MM.1S (cell line): Measurements from ENCODE around the gene HSD17B3.

Experiments
- DNase-seq: peaks from one replicate; pipeline ENCODE4 v3.0.0-alpha.2; 2015
- H2AFZ ChIP-seq: fragments of 300-600 bp; sonication (generic); 2 replicates; pipeline ENCODE4 v1.6.0; 2016; ENCODE audit warnings: antibody characterized with exemption, low read length
- H3F3A ChIP-seq: fragments of 300-600 bp; sonication (generic); 2 replicates; pipeline ENCODE4 v1.6.1; 2016; ENCODE audit warnings: mild to moderate bottlenecking, antibody characterized with exemption, low read length, moderate library complexity, mixed read lengths; ENCODE audit not compliant: insufficient read depth
- H3K27ac ChIP-seq: fragments of 300-600 bp; sonication (generic); 2 replicates; pipeline ENCODE4 v1.5.1; 2016; ENCODE audit warnings: mild to moderate bottlenecking, low read length
- H3K27me3 ChIP-seq: fragments of 300-600 bp; sonication (generic); replicated peaks from 2 replicates; pipeline ENCODE4 v1.6.0; 2016; ENCODE audit warnings: low read length; ENCODE audit not compliant: insufficient read depth
- H3K36me3 ChIP-seq: fragments of 300-600 bp; sonication (generic); replicated peaks from 2 replicates; pipeline ENCODE4 v1.6.1; 2016; ENCODE audit warnings: mild to moderate bottlenecking, low read length, mixed read lengths; ENCODE audit not compliant: insufficient read depth
- H3K4me1 ChIP-seq: fragments of 300-600 bp; sonication (generic); 2 replicates; pipeline ENCODE4 v1.6.1; 2016; ENCODE audit warnings: low read length, mixed read lengths
- H3K4me2 ChIP-seq: fragments of 300-600 bp; sonication (generic); 2 replicates; pipeline ENCODE4 v1.6.0; 2016; ENCODE audit warnings: low read depth, low read length
- H3K4me3 ChIP-seq: fragments of 300-600 bp; sonication (generic); 2 replicates; pipeline ENCODE4 v1.5.1; 2016; ENCODE audit warnings: low read length, mixed read lengths
- H3K79me2 ChIP-seq: fragments of 300-600 bp; sonication (generic); 2 replicates; pipeline ENCODE4 v1.6.1; 2016; ENCODE audit warnings: mixed run types, low read length, mixed read lengths
- H3K9ac ChIP-seq: fragments of 300-600 bp; sonication (generic); 2 replicates; pipeline ENCODE4 v1.6.1; 2016; ENCODE audit warnings: low read length, mixed read lengths
- H3K9me2 ChIP-seq: fragments of 300-600 bp; sonication (generic); replicated peaks from 2 replicates; pipeline ENCODE4 v1.6.1; 2016; ENCODE audit warnings: mild to moderate bottlenecking, low read length, mixed read lengths; ENCODE audit not compliant: insufficient read depth
- H3K9me3 ChIP-seq: fragments of 300-600 bp; sonication (generic); replicated peaks from 2 replicates; pipeline ENCODE4 v1.6.1; 2016; ENCODE audit warnings: mild to moderate bottlenecking, low read length, mixed read lengths; ENCODE audit not compliant: insufficient read depth
- H4K20me1 ChIP-seq: fragments of 300-600 bp; sonication (generic); 2 replicates; pipeline ENCODE4 v1.6.1; 2016; ENCODE audit warnings: mild to moderate bottlenecking, low read length, moderate library complexity, mixed read lengths; ENCODE audit not compliant: insufficient read depth
- CTCF ChIP-seq: fragments of 300-600 bp; sonication (generic); IDR thresholded peaks from 2 replicates; pipeline ENCODE4 v1.5.1; 2016; ENCODE audit warnings: antibody characterized with exemption, low read length, mixed read lengths
- EZH2 ChIP-seq: fragments of 300-600 bp; sonication (generic); optimal IDR thresholded peaks from 2 replicates; pipeline ENCODE3; 2017; ENCODE audit warnings: low read depth, mild to moderate bottlenecking, antibody characterized with exemption, low read length, mixed read lengths
- EZH2phosphoT487 ChIP-seq: fragments of 300-600 bp; sonication (generic); IDR thresholded peaks from 2 replicates; pipeline ENCODE4 v1.6.1; 2018; ENCODE audit warnings: antibody characterized with exemption, low read length

HSD17B3 gene

GRCh38 chr9:96219900-96220257 lies 82.1 kb downstream of the HSD17B3 start:
- Histone ChIP-seq H3K79me2 (no peaks in the 10 kb centered on the region), H3K4me1 (no peaks in the 10 kb centered on the region), H4K20me1 (no peaks in the 10 kb centered on the region), H3K27ac (no peak overlapping the region), H3K27me3 (no peaks in the 10 kb centered on the region), H3K9me2 (no peaks in the 10 kb centered on the region), H3K36me3 (no peaks in the 10 kb centered on the region), H3K9me3 (no peaks in the 10 kb centered on the region), H3K4me2 (no peak overlapping the region), H3F3A (no peaks in the 10 kb centered on the region), H3K4me3 (no peak overlapping the region), H3K9ac (no peak overlapping the region), H2AFZ (no peak overlapping the region)
- TF ChIP-seq EZH2phosphoT487 (no peak), CTCF (no peak), EZH2 (no peak)
- no peak for DNase-seq

GRCh38 chr9:96219026-96219899 lies 82.7 kb downstream of the HSD17B3 start:
- no peaks in the 10 kb centered on the region for H3K9me2 ChIP-seq
- TF ChIP-seq EZH2phosphoT487 (no peak), CTCF (peak; percentile 41)
- no peaks in the 10 kb centered on the region for H3K79me2 ChIP-seq
- DNase-seq = no peak
- no peak overlapping the region for H3K27ac ChIP-seq
- no peaks in the 10 kb centered on the region for H3K36me3 ChIP-seq
- no peaks in the 10 kb centered on the region for H3K9me3 ChIP-seq
- no peak overlapping the region for H3K9ac ChIP-seq
- no peaks in the 10 kb centered on the region for H3K4me1 ChIP-seq
- H3K4me2 ChIP-seq = no peak overlapping the region
- H2AFZ ChIP-seq = no peak overlapping the region
- H3K4me3 ChIP-seq = no peak overlapping the region
- no peaks in the 10 kb centered on the region for H3K27me3 ChIP-seq
- no peaks in the 10 kb centered on the region for H3F3A ChIP-seq
- H4K20me1 ChIP-seq = no peaks in the 10 kb centered on the region

DNA sequence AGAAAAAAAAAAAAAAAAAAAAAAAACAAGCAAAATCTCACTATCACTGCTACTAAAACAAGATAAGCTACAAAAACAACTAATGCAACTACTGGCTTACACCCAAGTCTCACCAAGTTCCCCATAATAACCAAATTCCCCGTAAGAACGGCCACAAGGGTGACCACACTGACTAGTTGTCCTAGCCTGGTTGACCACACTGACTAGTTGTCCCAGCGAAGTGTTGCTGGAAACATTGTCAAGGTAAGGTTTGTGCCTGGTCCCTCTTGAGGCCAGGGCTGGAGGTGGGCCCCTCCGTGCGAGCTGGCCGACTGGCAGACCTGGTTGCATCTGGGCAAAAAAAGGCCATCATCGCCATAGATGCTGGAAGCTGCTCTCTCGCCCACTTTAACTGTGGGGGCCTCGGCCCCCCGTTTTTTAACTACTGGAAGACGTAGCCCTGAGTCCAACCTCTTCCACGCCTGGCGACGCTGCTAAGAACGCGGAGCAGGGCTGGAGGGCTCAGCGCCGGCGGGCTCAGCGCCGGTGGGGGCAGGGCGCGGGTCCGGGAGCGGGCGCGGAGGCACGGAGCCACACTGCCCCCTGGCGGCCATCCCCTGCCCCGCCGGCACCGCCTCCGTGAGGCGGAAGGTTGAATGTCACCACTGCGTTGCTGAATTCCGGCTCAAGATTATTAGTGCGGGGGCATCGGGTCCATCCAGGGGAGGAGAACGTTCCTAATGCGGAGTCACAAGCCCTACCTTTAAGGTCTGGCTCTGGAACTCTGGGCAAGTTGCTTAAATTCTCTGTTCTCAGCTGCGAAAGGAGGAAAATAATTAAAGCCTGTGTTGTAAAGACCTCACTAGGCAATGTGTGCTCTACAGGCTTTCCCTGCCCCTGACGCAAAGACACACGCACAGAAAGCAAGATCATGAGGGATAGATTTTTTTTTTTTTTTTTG lies 84.0 kb downstream of the HSD17B3 start:
- H4K20me1 ChIP-seq = no peaks in the 10 kb centered on the region
- H3F3A ChIP-seq = no peaks in the 10 kb centered on the region
- H3K9ac ChIP-seq = no peak overlapping the region
- H3K27me3 ChIP-seq = no peaks in the 10 kb centered on the region
- no peaks in the 10 kb centered on the region for H3K9me3 ChIP-seq
- H3K9me2 ChIP-seq = no peaks in the 10 kb centered on the region
- H3K4me3 ChIP-seq = peak overlapping the region; percentile 50
- H3K4me1 ChIP-seq = no peaks in the 10 kb centered on the region
- no peak overlapping the region for H3K27ac ChIP-seq
- H2AFZ ChIP-seq = peak overlapping the region; percentile 75
- peak; percentile 69 for DNase-seq
- H3K79me2 ChIP-seq = no peaks in the 10 kb centered on the region
- TF ChIP-seq EZH2 (no peak), CTCF (peak; percentile 95)
- no peaks in the 10 kb centered on the region for H3K36me3 ChIP-seq
- H3K4me2 ChIP-seq = peak overlapping the region; percentile 68
